Coronary artery (tissue), 2 donors: ENCODE data around the gene MAP3K9.

Source experiments
- DNase-seq: peaks from one replicate; pipeline ENCODE4 v3.0.0-alpha.2; 2017; ENCODE audit warnings: low spot score
- H3K27ac ChIP-seq, 2 donors: fragments of 200-600 bp; sonication (generic); one replicate each; pipeline ENCODE4 v1.5.1; 2016 to 2019
- H3K4me3 ChIP-seq: fragments of 200-600 bp; sonication (generic); 2 replicates; pipeline ENCODE4 v1.5.1; 2016; ENCODE audit warnings: mild to moderate bottlenecking, moderate library complexity
- TF ChIP-seq, protein P1 (sequence below): fragments of 200-600 bp; sonication (generic); IDR thresholded peaks from one replicate; pipeline ENCODE4 v1.5.1; 2019; ENCODE audit warnings: antibody characterized with exemption

The MAP3K9 gene

DNA sequence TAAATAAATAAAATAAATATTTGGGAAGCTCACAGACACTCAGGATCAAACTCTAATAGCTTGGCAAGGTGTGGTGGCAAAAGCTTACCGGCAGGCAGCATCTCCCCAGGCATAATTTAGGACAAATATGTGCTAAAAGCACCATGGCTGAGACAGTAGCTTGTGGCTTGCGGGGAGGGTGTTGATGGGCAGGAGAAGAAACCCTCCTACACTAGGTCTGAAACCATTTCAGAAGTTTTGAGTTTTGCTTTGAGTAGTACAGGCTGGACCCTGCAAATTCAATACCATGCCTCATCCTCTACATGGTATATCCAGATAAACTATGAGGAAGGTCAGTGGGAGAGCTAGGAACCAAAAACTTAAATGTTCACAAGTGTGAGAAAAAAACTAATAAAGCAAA is 33.1 kb downstream of the MAP3K9 start:
- no peak overlapping the region for H3K4me3 ChIP-seq
- TF ChIP-seq, protein P1, sequence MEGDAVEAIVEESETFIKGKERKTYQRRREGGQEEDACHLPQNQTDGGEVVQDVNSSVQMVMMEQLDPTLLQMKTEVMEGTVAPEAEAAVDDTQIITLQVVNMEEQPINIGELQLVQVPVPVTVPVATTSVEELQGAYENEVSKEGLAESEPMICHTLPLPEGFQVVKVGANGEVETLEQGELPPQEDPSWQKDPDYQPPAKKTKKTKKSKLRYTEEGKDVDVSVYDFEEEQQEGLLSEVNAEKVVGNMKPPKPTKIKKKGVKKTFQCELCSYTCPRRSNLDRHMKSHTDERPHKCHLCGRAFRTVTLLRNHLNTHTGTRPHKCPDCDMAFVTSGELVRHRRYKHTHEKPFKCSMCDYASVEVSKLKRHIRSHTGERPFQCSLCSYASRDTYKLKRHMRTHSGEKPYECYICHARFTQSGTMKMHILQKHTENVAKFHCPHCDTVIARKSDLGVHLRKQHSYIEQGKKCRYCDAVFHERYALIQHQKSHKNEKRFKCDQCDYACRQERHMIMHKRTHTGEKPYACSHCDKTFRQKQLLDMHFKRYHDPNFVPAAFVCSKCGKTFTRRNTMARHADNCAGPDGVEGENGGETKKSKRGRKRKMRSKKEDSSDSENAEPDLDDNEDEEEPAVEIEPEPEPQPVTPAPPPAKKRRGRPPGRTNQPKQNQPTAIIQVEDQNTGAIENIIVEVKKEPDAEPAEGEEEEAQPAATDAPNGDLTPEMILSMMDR = no peak
- no peak overlapping the region for H3K27ac ChIP-seq
- no peak for DNase-seq

DNA sequence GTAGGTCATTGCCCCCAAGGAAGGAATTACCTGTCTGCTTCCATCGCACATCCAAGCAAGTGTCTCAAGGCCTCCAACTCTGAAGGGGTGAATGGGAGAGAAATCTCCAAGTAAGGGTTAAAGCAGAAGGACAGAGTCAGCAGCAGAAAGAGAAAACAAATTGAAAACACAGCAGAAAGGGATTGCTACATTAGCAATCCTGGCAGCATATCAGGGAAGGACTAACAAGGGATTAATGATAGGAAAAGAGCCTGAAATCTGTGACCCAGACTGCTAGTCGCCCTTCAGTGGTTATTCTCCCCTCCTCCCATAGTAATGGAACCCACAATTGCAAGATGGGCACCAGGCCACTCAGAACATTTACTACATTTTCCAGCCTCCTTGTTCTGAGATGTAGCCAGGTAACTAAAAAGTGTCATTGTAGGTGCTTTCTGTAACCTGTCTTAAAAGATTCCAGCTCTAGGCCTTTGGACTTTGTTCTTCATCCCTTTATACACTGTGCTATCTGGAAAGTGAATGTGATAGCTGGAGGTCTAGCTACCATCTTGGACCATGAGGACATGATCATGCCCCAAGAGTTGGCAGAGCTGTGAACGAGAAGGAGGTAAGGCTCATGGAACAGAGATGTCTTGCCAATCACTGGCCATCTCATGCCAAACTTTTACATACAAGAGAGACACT is 36.0 kb downstream of the MAP3K9 start:
- TF ChIP-seq, protein P1 = no peak
- no peak overlapping the region for H3K4me3 ChIP-seq
- no peak overlapping the region for H3K27ac ChIP-seq
- no peak for DNase-seq

DNA sequence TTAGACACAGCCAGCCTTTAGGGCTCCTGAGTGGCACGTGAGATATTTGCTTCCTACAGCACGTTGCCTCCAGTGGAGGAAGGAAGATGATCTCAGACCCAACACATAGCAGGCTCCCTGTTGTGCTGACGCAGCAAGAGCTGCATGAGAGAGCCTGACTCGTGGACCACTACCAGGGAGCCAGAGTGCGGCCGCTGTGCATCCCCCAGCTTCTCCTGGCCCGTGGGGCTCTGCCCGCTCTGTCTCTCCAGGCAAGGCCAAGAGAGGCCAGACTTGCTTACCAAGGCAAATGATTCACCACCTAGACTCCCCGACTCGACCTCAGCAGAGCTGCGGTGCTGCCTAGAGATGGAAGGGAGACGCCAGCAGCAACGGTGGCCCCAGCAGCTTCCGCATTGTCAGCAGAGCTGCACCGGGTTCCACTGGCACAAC is 37.5 kb downstream of the MAP3K9 start:
- no peak for DNase-seq
- TF ChIP-seq, protein P1 = no peak
- H3K27ac ChIP-seq = no peak overlapping the region

DNA sequence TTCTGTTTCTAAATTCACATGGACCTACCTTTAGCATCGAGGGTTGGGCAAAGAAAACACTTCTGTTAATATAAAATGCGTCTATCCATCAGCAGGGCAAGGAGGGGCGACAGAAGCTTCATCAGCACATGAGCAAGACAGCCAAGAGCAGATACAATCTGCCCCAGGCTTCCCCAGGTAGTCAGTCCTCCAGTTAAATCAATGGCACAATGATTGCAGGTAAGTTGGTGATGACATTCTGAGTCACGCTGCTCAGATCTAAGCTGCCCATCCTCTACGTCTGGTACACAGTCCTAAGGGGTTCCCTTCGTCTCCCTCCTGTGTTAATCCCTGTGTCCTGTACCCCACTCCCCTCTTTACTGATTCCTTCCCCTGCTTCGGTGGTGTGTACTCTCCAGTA is 38.8 kb downstream of the MAP3K9 start:
- no peak for DNase-seq
- TF ChIP-seq, protein P1 = no peak
- H3K4me3 ChIP-seq = no peak overlapping the region
- H3K27ac ChIP-seq = no peak overlapping the region

More for the DNA sequence above, 37.5 kb downstream of the MAP3K9 start:
- no peak overlapping the region for H3K4me3 ChIP-seq

DNA sequence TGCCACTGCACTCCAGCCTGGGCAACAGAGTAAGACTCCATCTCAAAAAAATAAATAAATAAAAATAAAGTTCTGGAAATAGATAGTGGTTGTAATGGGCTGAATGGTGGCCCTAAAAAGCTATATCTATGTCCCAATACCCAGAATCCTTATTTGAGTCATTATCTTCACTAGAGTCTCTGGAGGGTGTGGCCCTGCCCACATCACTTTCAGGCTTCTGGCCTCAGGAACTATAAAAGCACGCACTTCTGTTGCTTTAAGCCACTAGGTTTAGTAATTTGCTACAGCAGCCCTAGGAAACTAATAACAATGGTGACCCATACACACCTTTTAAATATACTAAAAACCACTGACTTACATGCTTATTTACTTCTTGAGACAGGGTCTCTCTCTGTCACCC is 49.9 kb downstream of the MAP3K9 start:
- no peak for DNase-seq
- no peak overlapping the region for H3K27ac ChIP-seq
- TF ChIP-seq, protein P1 = no peak
- no peak overlapping the region for H3K4me3 ChIP-seq

DNA sequence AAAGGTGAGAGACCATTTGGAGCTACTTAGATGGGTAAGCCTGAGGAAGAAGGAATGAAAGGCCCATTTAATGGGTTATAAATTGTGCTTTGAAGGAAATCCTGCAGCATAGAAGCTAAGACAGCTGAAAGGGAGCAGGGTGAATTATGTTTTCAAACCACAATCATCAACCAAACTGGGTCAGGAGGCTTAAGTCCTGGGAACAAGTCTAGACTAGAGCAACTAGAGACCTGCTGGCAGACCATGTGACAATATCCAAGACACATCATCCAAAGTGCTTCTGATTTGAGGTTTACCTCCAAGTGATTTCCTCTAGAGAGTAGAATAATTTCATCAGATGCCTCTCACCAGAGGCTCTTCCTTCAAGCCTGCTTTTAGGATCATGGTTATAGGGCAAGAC is 53.7 kb downstream of the MAP3K9 start:
- no peak overlapping the region for H3K27ac ChIP-seq
- H3K4me3 ChIP-seq = no peak overlapping the region
- no peak for DNase-seq
- TF ChIP-seq, protein P1 = no peak

DNA sequence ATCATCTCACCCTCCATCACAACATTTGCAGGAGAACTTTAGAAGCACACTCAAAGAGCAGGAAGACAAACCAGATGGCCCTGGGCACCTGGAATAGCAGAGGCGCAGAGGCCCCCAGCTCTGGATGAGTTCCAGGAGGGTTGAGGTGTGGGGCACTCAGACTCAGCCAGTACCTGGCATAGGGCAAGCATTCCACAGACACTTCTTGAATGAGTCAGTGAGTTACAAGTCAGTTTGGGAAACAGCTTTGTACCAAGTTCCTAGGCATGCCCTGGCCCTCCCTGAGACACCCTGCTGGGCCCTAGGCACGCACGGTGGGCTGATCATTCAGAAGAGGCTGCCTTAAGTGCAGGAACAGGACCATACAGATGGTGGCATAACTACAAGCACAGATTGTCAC is 54.3 kb downstream of the MAP3K9 start:
- H3K4me3 ChIP-seq = no peak overlapping the region
- TF ChIP-seq, protein P1 = no peak
- no peak overlapping the region for H3K27ac ChIP-seq
- DNase-seq = no peak
